OCI-LY3 (cell line): Measurements from ENCODE around the gene ARHGEF10L.

Experiments
- H2AFZ ChIP-seq: fragments of 200-600, 300-600 bp; shearing (Covaris generic); 2 replicates; pipeline ENCODE4 v1.6.0; 2014; ENCODE audit warnings: antibody characterized with exemption, low read depth, low read length
- H3K27ac ChIP-seq: fragments of 200-600, 300-600 bp; sonication (generic); 2 replicates; pipeline ENCODE4 v1.5.1; 2014; ENCODE audit warnings: mild to moderate bottlenecking, low read length, moderate library complexity, mixed read lengths
- H3K27me3 ChIP-seq: fragments of 200-600, 300-600 bp; sonication (generic); 2 replicates; pipeline ENCODE4 v1.6.1; 2014; ENCODE audit warnings: low read depth, low read length, mixed read lengths
- H3K36me3 ChIP-seq: fragments of 200-600, 300-600 bp; sonication (generic); replicated peaks from 2 replicates; pipeline ENCODE3; 2014; ENCODE audit warnings: low read depth, low read length, mixed read lengths
- H3K4me1 ChIP-seq: fragments of 300-600, 200-600 bp; sonication (generic); 2 replicates; pipeline ENCODE4 v1.6.1; 2014; ENCODE audit warnings: low read length, mixed read lengths
- H3K4me2 ChIP-seq: fragments of 200-600, 300-600 bp; sonication (generic); 2 replicates; pipeline ENCODE4 v1.6.1; 2014; ENCODE audit warnings: low read length, mixed read lengths
- H3K4me3 ChIP-seq: fragments of 300-600, 200-600 bp; sonication (generic); 2 replicates; pipeline ENCODE4 v1.5.1; 2014; ENCODE audit warnings: antibody characterized with exemption, mild to moderate bottlenecking, low read length, moderate library complexity
- H3K79me2 ChIP-seq: fragments of 300-600, 200-600 bp; shearing (Covaris generic); 2 replicates; pipeline ENCODE4 v1.6.1; 2014; ENCODE audit warnings: mild to moderate bottlenecking, low read length, mixed read lengths
- H3K9ac ChIP-seq: fragments of 300-600, 200-600 bp; shearing (Covaris generic); 2 replicates; pipeline ENCODE4 v1.6.0; 2014; ENCODE audit warnings: mild to moderate bottlenecking, low read length, moderate library complexity
- H3K9me3 ChIP-seq: fragments of 200-600, 300-600 bp; shearing (Covaris generic); 2 replicates; pipeline ENCODE4 v1.6.1; 2014; ENCODE audit warnings: low read length, mixed read lengths; ENCODE audit not compliant: insufficient read depth
- H4K20me1 ChIP-seq: fragments of 200-600, 300-600 bp; sonication (generic); 2 replicates; pipeline ENCODE4 v1.6.1; 2016; ENCODE audit warnings: low read length, mixed read lengths; ENCODE audit not compliant: insufficient read depth
- CTCF ChIP-seq: fragments of 200-600, 300-600 bp; sonication (generic); IDR thresholded peaks from 2 replicates; pipeline ENCODE4 v1.5.1; 2014; ENCODE audit warnings: antibody characterized with exemption, low read length, low read depth
- EZH2phosphoT487 ChIP-seq: fragments of 200-600 bp; shearing (Covaris generic); IDR thresholded peaks from 2 replicates; pipeline ENCODE4 v1.6.1; 2018; ENCODE audit warnings: antibody characterized with exemption, mixed run types, low read depth

The ARHGEF10L gene

GRCh38 chr1:17563494-17564281 is 24.2 kb downstream of the ARHGEF10L start:
- peaks cover 10% of the 10 kb centered on the region for H3K4me1 ChIP-seq
- no peak overlapping the region for H2AFZ ChIP-seq
- H3K79me2 ChIP-seq = no peaks in the 10 kb centered on the region
- no peaks in the 10 kb centered on the region for H3K27me3 ChIP-seq
- H3K27ac ChIP-seq = no peak overlapping the region
- H3K4me3 ChIP-seq = no peak overlapping the region
- H3K9ac ChIP-seq = no peak overlapping the region
- H4K20me1 ChIP-seq = no peaks in the 10 kb centered on the region
- H3K36me3 ChIP-seq = no peaks in the 10 kb centered on the region
- no peaks in the 10 kb centered on the region for H3K9me3 ChIP-seq
- no peak for TF ChIP-seq EZH2phosphoT487
- TF ChIP-seq CTCF = no peak
- H3K4me2 ChIP-seq = no peak overlapping the region

GRCh38 chr1:17564458-17565393 is 25.2 kb downstream of the ARHGEF10L start:
- H3K27ac ChIP-seq = no peak overlapping the region
- no peak overlapping the region for H3K4me3 ChIP-seq
- no peak for TF ChIP-seq EZH2phosphoT487
- no peak for TF ChIP-seq CTCF
- no peak overlapping the region for H3K4me2 ChIP-seq
- no peak overlapping the region for H2AFZ ChIP-seq
- H3K79me2 ChIP-seq = no peaks in the 10 kb centered on the region
- no peaks in the 10 kb centered on the region for H3K27me3 ChIP-seq
- peaks cover 6% of the 10 kb centered on the region for H3K4me1 ChIP-seq
- H3K9ac ChIP-seq = no peak overlapping the region
- H4K20me1 ChIP-seq = no peaks in the 10 kb centered on the region
- H3K9me3 ChIP-seq = no peaks in the 10 kb centered on the region
- no peaks in the 10 kb centered on the region for H3K36me3 ChIP-seq

GRCh38 chr1:17565461-17566252 is 26.2 kb downstream of the ARHGEF10L start:
- no peak for TF ChIP-seq EZH2phosphoT487
- no peak for TF ChIP-seq CTCF
- H3K4me2 ChIP-seq = no peak overlapping the region
- H3K36me3 ChIP-seq = no peaks in the 10 kb centered on the region
- no peak overlapping the region for H3K27ac ChIP-seq
- H3K9me3 ChIP-seq = no peaks in the 10 kb centered on the region
- no peaks in the 10 kb centered on the region for H3K79me2 ChIP-seq
- H3K4me1 ChIP-seq = no peaks in the 10 kb centered on the region
- H4K20me1 ChIP-seq = no peaks in the 10 kb centered on the region
- no peak overlapping the region for H3K9ac ChIP-seq
- H3K27me3 ChIP-seq = no peaks in the 10 kb centered on the region
- H2AFZ ChIP-seq = no peak overlapping the region
- no peak overlapping the region for H3K4me3 ChIP-seq
